Measurements from ENCODE around the gene SUPT3H. TPM values are rescaled to one million over a fixed set of nuclear protein-coding genes. Genes with fewer than 3 reads are reported as not detected.

The SUPT3H gene
- total RNA-seq: 10 to 100 TPM in 7 of 8 experiments, 1 to 10 TPM in 1; 8.7 to 43.2 (median 20.5) TPM

GRCh38 chr6:45377554-45378333 lies at the start of gene SUPT3H:
Gene SUPT3H (minus strand): TSS chr6:45377934.
- H3K4me3 ChIP-seq: peak within 1 kb of the TSS; percentile 60 to 76 (median 70)
- peak; percentile 88 to 92 (median 90) for ATAC-seq (replicated peaks in 6 of 8)
- 0 to 2% (median 0%) methylated on average over 1 to 9 of the region's 75 CpGs; no CpG with 5 or more reads in 5 of the 10 experiments for WGBS, 10 experiments
- in situ Hi-C loops (cut with MboI; ENCODE audit: low pct_unique_long_range_greater_than_20kb in 2 of 9, low sequenced_read_pairs in 9 of 9, unreplicated experiment in 9 of 9): loop anchor here in 2 of 9 experiments (25.0 kb wide), 2 partner anchors 335 to 535 kb away; no protein-coding TSS in a partner anchor
- H3K27ac ChIP-seq: peak within 1 kb of the TSS; percentile 95 to 97
- H3K4me1 ChIP-seq (replicated peaks in 1 of 2): peaks cover 6 to 12% of the 10 kb centered on the region in 2 donors

- 52 to 93% (median 84%) methylated on average over 1 to 4 of the region's 4 CpGs for WGBS, 10 experiments
- peaks cover 2 to 3% of the 10 kb centered on the region in 2 donors for H3K4me1 ChIP-seq (replicated peaks in 1 of 2)
- no peak overlapping the region for H3K4me3 ChIP-seq
- in situ Hi-C loops (cut with MboI; ENCODE audit: low pct_unique_long_range_greater_than_20kb in 2 of 9, low sequenced_read_pairs in 9 of 9, unreplicated experiment in 9 of 9): loop anchor here in 1 of 9 experiments (25.0 kb wide), 1 partner anchor 486 kb away; no protein-coding TSS in a partner anchor
- H3K27ac ChIP-seq: no peak overlapping the region
- ATAC-seq (replicated peaks in 6 of 8): no peak
Measured at GRCh38 chr6:45426251-45426650, 48.5 kb upstream of the SUPT3H start.

GRCh38 chr6:45424451-45424861 lies 46.7 kb upstream of the SUPT3H start:
- 49 to 97% (median 86%) methylated on average over 1 to 5 of the region's 6 CpGs; no CpG with 5 or more reads in 3 of the 10 experiments for WGBS, 10 experiments
- peaks cover 16 to 19% of the 10 kb centered on the region in 2 donors for H3K4me1 ChIP-seq (replicated peaks in 1 of 2)
- H3K4me3 ChIP-seq: no peak overlapping the region
- no peak overlapping the region for H3K27ac ChIP-seq
- in situ Hi-C loops (cut with MboI; ENCODE audit: low pct_unique_long_range_greater_than_20kb in 2 of 9, low sequenced_read_pairs in 9 of 9, unreplicated experiment in 9 of 9): loop anchor here in 3 of 9 experiments (25.0 kb wide), 2 partner anchors 288 to 762 kb away; no protein-coding TSS in a partner anchor
- no peak for ATAC-seq (replicated peaks in 6 of 8)

- in situ Hi-C loops (cut with MboI; ENCODE audit: low pct_unique_long_range_greater_than_20kb in 2 of 9, low sequenced_read_pairs in 9 of 9, unreplicated experiment in 9 of 9): loop anchor here in 3 of 9 experiments (25.0 kb wide), 2 partner anchors 288 to 762 kb away; no protein-coding TSS in a partner anchor
- WGBS, 10 experiments: 0 to 100% (median 12%) methylated on average over 1 to 17 of the region's 38 CpGs; no CpG with 5 or more reads in 5 of the 10 experiments
Measured at GRCh38 chr6:45423824-45424450, 46.2 kb upstream of the SUPT3H start.

GRCh38 chr6:45423111-45423823 lies 45.5 kb upstream of the SUPT3H start:
- no peak overlapping the region for H3K27ac ChIP-seq
- 0 to 24% (median 0%) methylated on average over 3 to 6 of the region's 62 CpGs; no CpG with 5 or more reads in 7 of the 10 experiments for WGBS, 10 experiments
- peak overlapping the region; percentile 37 to 59 (median 48) for H3K4me3 ChIP-seq
- peak; percentile 3 to 29 (median 6) for ATAC-seq (replicated peaks in 6 of 8)
- peaks cover 18 to 23% of the 10 kb centered on the region in 2 donors for H3K4me1 ChIP-seq (replicated peaks in 1 of 2)
- in situ Hi-C loops (cut with MboI; ENCODE audit: low pct_unique_long_range_greater_than_20kb in 2 of 9, low sequenced_read_pairs in 9 of 9, unreplicated experiment in 9 of 9): loop anchor here in 3 of 9 experiments (25.0 kb wide), 2 partner anchors 289 to 761 kb away; no protein-coding TSS in a partner anchor

More at GRCh38 chr6:45423824-45424450, 46.2 kb upstream of the SUPT3H start:
- H3K27ac ChIP-seq: no peak overlapping the region
- no peak for ATAC-seq (replicated peaks in 6 of 8)
- H3K4me1 ChIP-seq (replicated peaks in 1 of 2): peaks cover 18 to 23% of the 10 kb centered on the region in 2 donors
- peak overlapping the region in 4 of 5 donors; percentile 43 to 59 (median 50) for H3K4me3 ChIP-seq

GRCh38 chr6:45422503-45423110 lies 44.9 kb upstream of the SUPT3H start:
- peaks cover 18 to 23% of the 10 kb centered on the region in 2 donors for H3K4me1 ChIP-seq (replicated peaks in 1 of 2)
- H3K4me3 ChIP-seq: peak overlapping the region; percentile 37 to 59 (median 48)
- ATAC-seq (replicated peaks in 6 of 8): peak; percentile 11 to 48 (median 28)
- no peak overlapping the region for H3K27ac ChIP-seq
- 0% methylated on average over 3 of the region's 55 CpGs; no CpG with 5 or more reads in 9 of the 10 experiments for WGBS, 10 experiments
- in situ Hi-C loops (cut with MboI; ENCODE audit: low pct_unique_long_range_greater_than_20kb in 2 of 9, low sequenced_read_pairs in 9 of 9, unreplicated experiment in 9 of 9): loop anchor here in 3 of 9 experiments (25.0 kb wide), 2 partner anchors 290 to 760 kb away; no protein-coding TSS in a partner anchor

- Histone ChIP-seq H3K4me1 (replicated peaks in 1 of 2) (peaks cover 18 to 23% of the 10 kb centered on the region in 2 donors), H3K27ac (no peak overlapping the region), H3K4me3 (peak overlapping the region; percentile 37 to 59 (median 48))
- 0 to 3% (median 0%) methylated on average over 1 to 13 of the region's 83 CpGs; no CpG with 5 or more reads in 5 of the 10 experiments for WGBS, 10 experiments
- ATAC-seq (replicated peaks in 6 of 8): peak; percentile 68 to 82 (median 81)
- in situ Hi-C loops (cut with MboI; ENCODE audit: low pct_unique_long_range_greater_than_20kb in 2 of 9, low sequenced_read_pairs in 9 of 9, unreplicated experiment in 9 of 9): loop anchor here in 3 of 9 experiments (25.0 kb wide), 2 partner anchors 290 to 760 kb away; no protein-coding TSS in a partner anchor
Measured at GRCh38 chr6:45421709-45422502, 44.2 kb upstream of the SUPT3H start.

- H3K4me1 ChIP-seq (replicated peaks in 1 of 2): peaks cover 18 to 23% of the 10 kb centered on the region in 2 donors
- peak overlapping the region; percentile 37 to 59 (median 48) for H3K4me3 ChIP-seq
- in situ Hi-C loops (cut with MboI; ENCODE audit: low pct_unique_long_range_greater_than_20kb in 2 of 9, low sequenced_read_pairs in 9 of 9, unreplicated experiment in 9 of 9): loop anchor here in 3 of 9 experiments (25.0 kb wide), 2 partner anchors 291 to 759 kb away; no protein-coding TSS in a partner anchor
- 0 to 41% (median 1%) methylated on average over 5 to 17 of the region's 19 CpGs for WGBS, 10 experiments
- peak in 3 of 8 experiments; percentile 3 to 11 (median 4) for ATAC-seq (replicated peaks in 6 of 8)
- no peak overlapping the region for H3K27ac ChIP-seq
Measured at GRCh38 chr6:45420909-45421708, 43.4 kb upstream of the SUPT3H start.

GRCh38 chr6:45420083-45420908 lies 42.6 kb upstream of the SUPT3H start:
- Histone ChIP-seq H3K27ac (no peak overlapping the region), H3K4me3 (peak overlapping the region in 3 of 5 donors; percentile 20 to 59 (median 22)), H3K4me1 (replicated peaks in 1 of 2) (peaks cover 18 to 23% of the 10 kb centered on the region in 2 donors)
- WGBS, 10 experiments: 0 to 20% (median 2%) methylated on average over 3 to 19 of the region's 40 CpGs
- no peak for ATAC-seq (replicated peaks in 6 of 8)
- in situ Hi-C loops (cut with MboI; ENCODE audit: low pct_unique_long_range_greater_than_20kb in 2 of 9, low sequenced_read_pairs in 9 of 9, unreplicated experiment in 9 of 9): loop anchor here in 3 of 9 experiments (25.0 kb wide), 2 partner anchors 292 to 758 kb away; no protein-coding TSS in a partner anchor
